Cardiac septum (tissue), 1 donor: Measurements from ENCODE around the gene STX12. TPM values are rescaled to one million over a fixed set of nuclear protein-coding genes. Genes with fewer than 3 reads are reported as not detected.

ENCODE experiments used
- DNase-seq: peaks from one replicate; pipeline ENCODE4 v3.0.0-alpha.2; 2020; ENCODE audit warnings: low spot score
- intact Hi-C: fragments of 100-400 bp; cut with DNase I; formaldehyde crosslinking; loops from one replicate; pipeline ENCODE4 v1.14.0; 2022
- long read RNA-seq: library from polyadenylated mRNA; unstranded; transcript quantifications from one replicate; pipeline ENCODE4 v2.0.0, GENCODE V29; 2021
- total RNA-seq: library from RNA; stranded (reverse); fragmentation: NEBNext Ultra II Directional; extraction: Animal tissue kit (Norgen Biotek cat#: 25700); gene quantifications from one replicate; pipeline ENCODE4 v1.2.1, GENCODE V29; 2021
- donor health status: DM: no; HTN: no; CAD: no.

Gene STX12
- total RNA-seq = 27.4 TPM
- long read RNA-seq, transcript STX12-201 (9 exons, 3,079 nt) = major isoform, 57 of 63 reads
- long read RNA-seq, partial matches to known transcripts = 2 of 63 reads
- long read RNA-seq, other reads (novel, unspliced or antisense) = 4 of 63 reads

GRCh38 chr1:27772932-27773825, at the start of gene STX12:
Gene STX12, plus strand, starts transcription at chr1:27773219. Its CDS starts 89 bp downstream, at chr1:27773308.
- peak; percentile 98 for DNase-seq
- intact Hi-C loops = loop anchor here (2.0 to 5.0 kb wide), 3 partner anchors 48 to 101 kb away; partner anchors contain the start of genes FAM76A, IFI6 and PPP1R8

- intact Hi-C loops = loop anchor here (1.0 to 2.0 kb wide), 3 partner anchors 48 to 106 kb away; partner anchors contain the start of genes IFI6, PPP1R8 and STX12
- no peak for DNase-seq
Measured at GRCh38 chr1:27724961-27725373, 48.1 kb upstream of the STX12 start.

- DNase-seq = peak; percentile 100
- intact Hi-C loops = loop anchor here (1.0 to 2.0 kb wide), 3 partner anchors 47 to 105 kb away; partner anchors contain the start of genes IFI6, PPP1R8 and STX12
Measured at GRCh38 chr1:27725374-27726172, 47.4 kb upstream of the STX12 start, which contains the start of gene FAM76A. Gene FAM76A, plus strand, starts transcription at chr1:27725961. Its CDS starts 120 bp downstream, at chr1:27726081.

GRCh38 chr1:27726173-27727044, 46.6 kb upstream of the STX12 start:
- DNase-seq = peak; percentile 79

GRCh38 chr1:27727126-27727525, 45.9 kb upstream of the STX12 start:
- intact Hi-C loops = no loop called here
- no peak for DNase-seq

More at GRCh38 chr1:27726173-27727044, 46.6 kb upstream of the STX12 start:
- intact Hi-C loops = no loop called here

- intact Hi-C loops = no loop called here
- DNase-seq = no peak
Measured at GRCh38 chr1:27736252-27736651, 36.8 kb upstream of the STX12 start.

GRCh38 chr1:27741121-27741520, 31.9 kb upstream of the STX12 start:
- intact Hi-C loops = no loop called here
- DNase-seq = no peak

GRCh38 chr1:27744556-27744955, 28.5 kb upstream of the STX12 start:
- intact Hi-C loops = no loop called here
- no peak for DNase-seq

GRCh38 chr1:27745466-27745865, 27.6 kb upstream of the STX12 start:
- intact Hi-C loops = no loop called here
- DNase-seq = no peak

- no peak for DNase-seq
- intact Hi-C loops = no loop called here
Measured at GRCh38 chr1:27752360-27752759, 20.7 kb upstream of the STX12 start.

- DNase-seq = no peak
- intact Hi-C loops = no loop called here
Measured at GRCh38 chr1:27755286-27755685, 17.7 kb upstream of the STX12 start.

GRCh38 chr1:27755865-27756264, 17.2 kb upstream of the STX12 start:
- DNase-seq = no peak
- intact Hi-C loops = no loop called here

- intact Hi-C loops = no loop called here
- no peak for DNase-seq
Measured at GRCh38 chr1:27759236-27759635, 13.8 kb upstream of the STX12 start.

- intact Hi-C loops = no loop called here
- DNase-seq = no peak
Measured at GRCh38 chr1:27760426-27760825, 12.6 kb upstream of the STX12 start.

- no peak for DNase-seq
- intact Hi-C loops = no loop called here
Measured at GRCh38 chr1:27762033-27762432, 11.0 kb upstream of the STX12 start.

- intact Hi-C loops = no loop called here
- no peak for DNase-seq
Measured at GRCh38 chr1:27763358-27763757, 9.7 kb upstream of the STX12 start.

GRCh38 chr1:27770293-27770830, 2.7 kb upstream of the STX12 start:
- DNase-seq = no peak
- intact Hi-C loops = loop anchor here (5.0 kb wide), 2 partner anchors 62 to 98 kb away; partner anchors contain the start of genes IFI6 and PPP1R8
